DMS153 treated with DMSO at 0.1 percent for 48 hours (cell line): Measurements from ENCODE around the gene ZNF486.
"Not testable (repeated sequence)": the region's sequence is repeated elsewhere in the genome, so short reads cannot be mapped to it uniquely, and the experiment has no call there.

ENCODE experiments used
- DNase-seq: peaks from one replicate; lab custom pipeline; 2025; ENCODE audit not compliant: unreplicated experiment; lab: John Stamatoyannopoulos, UW

ZNF486 gene

GRCh38 chr19:20167020-20167644, at the start of gene ZNF486:
ZNF486 (plus strand) TSS chr19:20167214; CDS start chr19:20167331, 117 bp downstream.
- no peak for DNase-seq

GRCh38 chr19:20118064-20118839, 48.8 kb upstream of the ZNF486 start:
- DNase-seq: not testable (repeated sequence)

GRCh38 chr19:20124879-20125278, 42.1 kb upstream of the ZNF486 start:
- no peak for DNase-seq

- DNase-seq: not testable (repeated sequence)
Observed at GRCh38 chr19:20132933-20133332, 34.1 kb upstream of the ZNF486 start.

GRCh38 chr19:20137714-20138113, 29.3 kb upstream of the ZNF486 start:
- DNase-seq: not testable (repeated sequence)

DNA sequence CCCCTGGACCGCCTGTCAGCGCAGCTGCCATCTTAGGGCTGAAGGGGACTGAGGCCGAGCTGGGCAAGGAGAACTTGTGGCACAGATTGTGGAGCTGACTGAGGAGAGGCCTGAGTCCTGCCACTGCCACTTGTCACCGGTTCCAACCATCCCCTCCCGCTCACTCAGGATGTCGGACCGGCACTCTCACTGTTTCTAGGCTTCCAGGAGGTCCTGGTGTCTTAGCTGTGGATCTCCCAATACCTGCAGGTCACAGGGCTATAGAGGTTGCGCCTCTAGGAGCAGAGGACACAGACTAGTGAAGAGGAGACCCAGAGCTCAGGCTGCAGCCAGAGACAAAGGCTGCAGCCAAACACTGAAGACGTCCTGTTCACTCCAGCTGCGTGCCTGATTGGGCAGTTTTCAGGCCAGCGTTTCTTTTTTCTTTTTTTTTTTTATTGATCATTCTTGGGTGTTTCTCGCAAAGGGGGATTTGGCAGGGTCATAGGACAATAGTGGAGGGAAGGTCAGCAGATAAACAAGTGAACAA, 15.3 kb upstream of the ZNF486 start:
- DNase-seq: no peak

- DNase-seq: not testable (repeated sequence)
Observed at GRCh38 chr19:20152506-20152905, 14.5 kb upstream of the ZNF486 start.

DNA sequence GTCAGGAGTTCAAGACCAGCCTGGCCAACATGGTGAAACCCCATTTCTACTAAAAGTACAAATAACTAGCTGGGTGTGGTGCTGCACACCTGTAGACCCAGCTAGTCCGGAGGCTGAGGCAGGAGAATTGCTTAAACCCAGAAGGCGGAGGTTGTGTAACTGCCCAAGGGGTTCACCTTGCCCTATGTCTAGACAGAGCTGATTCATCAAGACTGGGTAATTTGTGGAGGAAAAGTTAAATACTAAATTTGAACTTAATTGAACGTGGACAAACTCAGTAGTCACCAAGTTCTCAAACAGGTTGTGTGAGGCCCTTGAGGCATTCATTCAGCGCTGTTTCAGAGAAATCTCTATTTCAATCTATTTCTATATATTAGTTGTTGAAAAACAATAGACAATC, 13.7 kb upstream of the ZNF486 start:
- no peak for DNase-seq

DNA sequence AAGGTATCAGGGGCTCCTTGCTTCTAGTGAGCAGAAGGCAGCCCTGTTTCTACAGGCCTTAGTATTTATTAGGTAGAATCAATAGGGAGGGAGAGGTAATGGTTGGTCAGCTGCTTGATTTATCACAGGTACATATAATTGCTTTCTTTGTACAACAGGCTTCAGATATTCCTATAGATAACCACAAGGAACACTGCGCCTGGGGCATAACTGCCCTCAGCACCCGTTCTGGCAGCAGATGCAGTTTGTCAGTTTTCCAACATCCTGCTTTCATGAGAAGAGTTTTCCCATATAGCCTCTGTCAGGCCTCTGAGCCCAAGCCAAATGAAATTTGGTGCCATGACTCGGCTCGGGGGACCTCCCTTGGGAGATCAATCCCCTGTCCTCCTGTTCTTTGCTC, 12.4 kb upstream of the ZNF486 start:
- no peak for DNase-seq

- no peak for DNase-seq
Observed at GRCh38 chr19:20162821-20163220, 4.2 kb upstream of the ZNF486 start.

DNA sequence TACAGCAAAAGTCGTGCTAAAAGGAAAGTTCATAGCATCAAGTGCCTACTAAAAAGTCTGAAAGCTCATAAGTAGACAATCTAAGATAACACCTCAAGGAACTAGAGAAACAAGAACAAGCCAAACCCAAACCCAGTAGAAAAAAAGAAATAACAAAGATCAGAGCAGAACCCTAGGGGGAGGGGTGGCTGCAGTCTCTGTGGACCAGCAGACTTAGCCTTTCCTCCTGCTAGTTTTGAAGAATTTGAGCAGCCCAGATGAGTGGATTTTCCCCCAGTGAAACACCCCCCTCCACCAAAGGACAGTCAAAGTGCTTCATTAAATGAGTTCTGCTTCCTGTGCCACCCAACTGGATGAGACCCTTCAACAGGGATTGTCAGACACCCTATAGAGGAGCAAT, 2.6 kb upstream of the ZNF486 start:
- DNase-seq: no peak

DNA sequence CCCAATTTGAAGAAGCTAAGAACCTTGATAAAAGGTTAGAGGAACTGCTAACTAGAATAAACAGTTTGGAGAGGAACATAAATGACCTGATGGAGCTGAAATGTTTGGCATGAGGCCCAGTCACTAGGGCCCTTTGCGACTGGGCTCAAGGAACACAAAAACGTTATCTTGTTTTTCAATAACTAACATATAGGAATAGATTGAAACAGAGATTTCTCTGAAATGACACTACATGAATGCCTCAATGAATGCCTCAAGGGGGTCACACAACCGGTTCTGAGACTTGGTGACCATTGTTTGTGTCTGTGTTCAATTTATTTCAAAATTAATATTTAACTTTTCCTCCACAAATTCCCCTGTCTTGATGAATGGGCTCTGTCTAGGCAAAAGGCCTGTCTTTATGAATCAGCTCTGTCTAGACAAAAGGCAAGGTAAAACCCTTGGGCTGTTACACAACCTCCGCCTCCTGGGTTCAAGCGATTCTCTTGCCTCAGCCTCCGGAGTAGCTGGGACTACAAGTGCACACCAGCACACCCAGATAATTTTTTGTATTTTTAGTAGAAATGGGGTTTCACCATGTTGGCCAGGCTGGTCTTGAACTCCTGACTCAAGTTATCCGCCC, 932 bp upstream of the ZNF486 start:
- no peak for DNase-seq

DNA sequence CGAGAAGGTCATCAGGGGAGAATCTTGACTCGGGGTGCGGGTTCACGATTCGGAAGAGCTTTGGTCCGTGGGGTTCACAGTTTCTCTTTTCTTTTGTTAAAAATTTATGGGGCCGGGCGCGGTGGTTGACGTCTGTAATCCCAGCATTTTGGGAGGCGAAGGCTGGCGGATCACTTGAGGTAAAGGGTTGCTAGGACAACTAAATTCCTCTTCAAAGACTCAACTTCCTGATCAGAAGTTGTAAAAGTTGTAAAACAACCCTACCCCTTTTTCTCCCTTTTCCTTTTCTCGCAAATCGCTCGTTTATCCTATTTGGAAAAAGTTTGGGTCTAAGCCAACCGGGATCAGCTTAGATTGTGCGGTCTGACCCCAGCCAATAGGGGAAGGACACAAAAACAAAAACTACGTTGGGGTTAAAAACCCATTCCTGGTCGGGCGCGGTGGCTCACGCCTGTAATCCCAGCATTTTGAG, 673 bp downstream of the ZNF486 start:
- DNase-seq: no peak

DNA sequence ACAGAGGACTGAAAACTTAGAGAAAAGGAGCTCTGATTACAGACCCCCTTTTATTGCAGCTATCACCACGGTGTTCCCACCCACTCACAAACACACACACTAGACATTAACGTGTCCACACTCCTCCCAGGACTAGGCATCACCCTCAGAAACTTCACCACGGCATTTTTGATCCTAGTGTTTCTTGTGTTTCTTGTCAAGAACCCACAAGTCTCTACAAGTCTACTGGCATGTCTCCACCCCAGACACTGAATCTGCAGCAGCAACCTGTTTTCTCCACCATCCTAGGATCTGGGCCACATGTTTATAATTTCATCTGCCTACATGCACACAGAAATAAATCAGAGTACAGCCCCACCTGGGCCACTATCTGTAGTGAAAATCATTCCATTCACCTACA, 4.3 kb downstream of the ZNF486 start:
- no peak for DNase-seq

- DNase-seq: not testable (repeated sequence)
Observed at GRCh38 chr19:20175848-20176247, 8.8 kb downstream of the ZNF486 start.

- not testable (repeated sequence) for DNase-seq
Observed at GRCh38 chr19:20179956-20180355, 12.9 kb downstream of the ZNF486 start.

GRCh38 chr19:20182222-20182785, 15.3 kb downstream of the ZNF486 start:
- no peak for DNase-seq

DNA sequence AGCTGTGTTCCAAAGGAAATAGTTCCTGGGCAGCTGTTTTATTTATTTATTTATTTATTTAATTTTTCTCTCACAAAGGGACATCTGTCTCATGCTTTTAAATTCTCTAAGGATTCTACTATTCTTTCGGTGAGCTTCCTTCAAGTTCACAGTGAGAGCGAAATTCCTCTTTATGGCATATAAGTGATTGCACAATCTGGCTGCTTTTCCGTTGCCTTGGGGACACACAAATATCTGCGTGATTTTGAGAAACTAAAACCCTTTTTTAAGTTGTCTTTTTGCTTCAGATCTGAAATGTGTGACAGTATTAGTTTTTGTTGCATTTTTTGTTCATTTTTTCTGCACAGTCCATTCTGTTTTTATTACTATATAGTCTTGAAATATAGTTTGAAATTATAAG, 19.2 kb downstream of the ZNF486 start:
- no peak for DNase-seq

- DNase-seq: no peak
Observed at GRCh38 chr19:20197747-20198146, 30.7 kb downstream of the ZNF486 start.

DNA sequence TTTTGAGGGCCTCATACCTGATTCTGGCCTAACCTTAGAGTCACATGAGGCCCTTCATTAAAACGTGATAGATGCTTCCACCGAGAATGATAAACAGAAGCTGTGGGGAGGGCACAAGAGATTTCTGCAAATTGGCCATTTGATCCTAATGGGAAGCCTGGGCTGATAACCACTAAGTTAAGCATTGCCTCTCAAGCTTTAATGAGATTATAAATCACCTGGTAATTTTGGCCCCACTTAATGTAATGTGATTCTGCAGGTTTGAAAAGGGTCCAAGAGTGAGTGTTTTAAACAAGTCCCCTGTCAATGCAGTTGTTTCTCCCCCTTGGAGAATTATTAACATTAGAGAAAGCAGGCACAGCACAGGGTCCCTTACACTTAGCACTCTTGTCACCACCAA, 42.0 kb downstream of the ZNF486 start:
- DNase-seq: no peak

- DNase-seq: not testable (repeated sequence)
Observed at GRCh38 chr19:20214366-20214765, 47.4 kb downstream of the ZNF486 start.
